Cardiac fibroblast (primary cell): ENCODE results near the gene EZR.

Experiments
- DNase-seq, 2 donors: peaks; one replicate each; pipeline versions ENCODE4 v3.0.0 to v3.0.0-alpha.2; 2010; ENCODE audit warnings: low read depth in 2 of 2
- H3K4me3 ChIP-seq, 2 donors: replicated peaks in 1 of 2; 1 replicate in 1 of 2; 2 replicates in 1 of 2; pipeline ENCODE4 v1.5.1; 2011; ENCODE audit warnings: low read depth in 2 of 2, low read length in 2 of 2, mild to moderate bottlenecking in 2 of 2, moderate library complexity in 1 of 2
- TF ChIP-seq, protein P1 (sequence below): IDR thresholded peaks from one replicate; pipeline ENCODE4 v1.5.1; 2011; ENCODE audit warnings: low read depth, mild to moderate bottlenecking, low read length, inconsistent platforms

EZR gene

DNA sequence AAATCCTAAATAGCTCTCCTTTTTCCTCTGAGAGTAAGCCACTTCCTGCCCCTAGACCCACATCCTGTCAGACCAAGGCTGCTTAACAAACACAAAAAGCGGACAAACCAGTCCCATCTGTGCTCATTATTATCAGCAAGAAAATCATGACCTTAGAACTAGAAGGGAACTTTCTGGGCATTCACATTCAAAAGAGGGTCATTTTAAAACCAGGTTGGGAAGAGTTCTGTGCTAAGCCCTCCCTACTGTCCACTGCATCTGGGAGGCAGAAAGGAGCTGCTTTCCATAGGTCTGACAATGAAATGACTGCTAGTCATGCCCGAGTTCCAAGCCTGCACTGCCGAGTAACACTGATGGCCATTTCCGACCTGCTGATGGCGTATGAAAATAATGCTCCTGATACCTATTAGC is 15.4 kb downstream of the EZR start:
- DNase-seq: peak; percentile 43 to 60
- TF ChIP-seq, protein P1, sequence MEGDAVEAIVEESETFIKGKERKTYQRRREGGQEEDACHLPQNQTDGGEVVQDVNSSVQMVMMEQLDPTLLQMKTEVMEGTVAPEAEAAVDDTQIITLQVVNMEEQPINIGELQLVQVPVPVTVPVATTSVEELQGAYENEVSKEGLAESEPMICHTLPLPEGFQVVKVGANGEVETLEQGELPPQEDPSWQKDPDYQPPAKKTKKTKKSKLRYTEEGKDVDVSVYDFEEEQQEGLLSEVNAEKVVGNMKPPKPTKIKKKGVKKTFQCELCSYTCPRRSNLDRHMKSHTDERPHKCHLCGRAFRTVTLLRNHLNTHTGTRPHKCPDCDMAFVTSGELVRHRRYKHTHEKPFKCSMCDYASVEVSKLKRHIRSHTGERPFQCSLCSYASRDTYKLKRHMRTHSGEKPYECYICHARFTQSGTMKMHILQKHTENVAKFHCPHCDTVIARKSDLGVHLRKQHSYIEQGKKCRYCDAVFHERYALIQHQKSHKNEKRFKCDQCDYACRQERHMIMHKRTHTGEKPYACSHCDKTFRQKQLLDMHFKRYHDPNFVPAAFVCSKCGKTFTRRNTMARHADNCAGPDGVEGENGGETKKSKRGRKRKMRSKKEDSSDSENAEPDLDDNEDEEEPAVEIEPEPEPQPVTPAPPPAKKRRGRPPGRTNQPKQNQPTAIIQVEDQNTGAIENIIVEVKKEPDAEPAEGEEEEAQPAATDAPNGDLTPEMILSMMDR: no peak
- H3K4me3 ChIP-seq: peak overlapping the region in 1 of 2 donors; percentile 5

DNA sequence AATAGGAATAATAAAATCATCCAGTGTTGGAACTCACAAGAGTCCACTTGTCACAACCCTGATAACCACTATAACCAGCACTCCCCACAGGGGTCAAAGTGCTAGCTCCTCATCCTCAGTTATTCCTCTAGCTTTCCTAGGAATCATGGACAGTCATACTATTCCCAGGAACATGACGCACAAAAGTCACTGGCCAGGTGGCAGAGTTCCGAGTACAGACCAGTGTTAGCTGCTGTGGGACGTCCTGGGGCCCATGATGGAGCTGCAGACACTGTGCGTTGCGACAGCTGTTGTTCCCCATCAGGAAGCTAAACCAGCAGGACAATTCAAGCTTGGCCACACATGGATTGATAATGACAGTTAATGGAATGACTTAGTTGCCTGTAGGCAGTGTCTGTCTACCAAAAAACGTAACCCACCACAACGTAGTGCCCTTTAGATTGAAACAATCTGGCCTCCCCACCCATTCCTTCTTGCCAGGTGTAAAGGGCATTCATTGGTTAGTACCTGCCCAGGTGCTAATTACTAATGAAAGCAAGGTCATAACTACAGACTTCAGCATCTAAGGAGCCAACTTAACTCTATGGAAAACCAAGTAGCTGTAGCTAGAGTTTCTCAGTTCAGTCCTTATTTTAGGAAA is 17.4 kb downstream of the EZR start:
- TF ChIP-seq, protein P1: no peak
- no peak for DNase-seq

DNA sequence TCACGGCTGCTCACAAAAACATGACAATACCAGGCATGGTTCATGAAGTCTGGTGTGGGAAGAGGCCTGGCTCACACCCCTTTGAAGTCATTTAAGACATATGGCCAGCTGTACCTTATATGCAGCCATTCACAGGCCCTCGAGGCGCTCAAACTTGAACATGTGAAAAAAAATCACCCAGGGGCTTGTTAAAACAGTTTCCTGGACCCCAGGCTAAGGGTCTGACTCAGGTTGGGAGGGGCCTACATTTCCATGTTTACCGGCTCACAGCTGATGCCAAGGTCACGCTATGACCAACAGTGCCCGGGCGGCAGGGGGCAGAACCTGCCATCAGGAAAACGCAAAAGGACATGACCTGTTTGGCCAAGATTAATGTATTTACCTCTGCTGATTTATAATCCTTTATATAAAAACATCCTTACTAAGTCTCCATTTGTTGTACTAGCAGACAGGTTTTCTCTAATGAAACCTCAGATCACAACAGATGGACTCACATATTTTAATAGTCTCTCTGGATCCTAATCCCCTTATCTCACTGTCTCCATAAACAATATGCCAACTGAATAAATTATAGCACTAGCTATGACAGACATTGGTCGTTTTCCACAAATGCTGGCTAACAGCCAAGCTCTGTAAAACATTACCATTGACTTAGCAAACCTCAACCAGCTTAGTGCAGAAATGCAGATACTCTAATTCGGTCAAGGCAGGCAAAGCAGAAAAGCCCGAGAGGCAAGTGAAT is 19.9 kb downstream of the EZR start:
- TF ChIP-seq, protein P1: no peak
- no peak overlapping the region for H3K4me3 ChIP-seq
- peak; percentile 27 to 58 for DNase-seq

More for the DNA sequence above, 17.4 kb downstream of the EZR start:
- no peak overlapping the region for H3K4me3 ChIP-seq

DNA sequence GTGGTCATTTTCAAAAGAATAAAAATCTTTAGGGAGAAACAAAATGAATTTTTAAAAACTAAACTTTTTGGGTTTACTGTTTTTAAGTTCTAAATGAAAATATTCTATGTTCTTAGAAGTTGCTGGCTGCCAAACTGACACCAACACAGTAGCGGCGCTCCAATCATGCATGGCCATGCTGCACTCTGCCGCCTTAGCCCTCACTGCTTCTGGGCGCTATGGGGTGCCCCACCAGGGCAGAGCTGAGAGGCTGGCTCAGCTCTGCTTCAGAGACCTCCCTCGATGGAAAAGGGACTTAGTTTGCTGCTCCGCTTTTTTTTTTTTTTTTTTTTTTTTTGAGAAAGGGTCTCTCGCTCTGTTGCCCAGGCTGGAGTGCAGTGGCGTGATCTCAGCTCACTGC is 20.9 kb downstream of the EZR start:
- no peak for DNase-seq
- no peak overlapping the region for H3K4me3 ChIP-seq
- TF ChIP-seq, protein P1: no peak

DNA sequence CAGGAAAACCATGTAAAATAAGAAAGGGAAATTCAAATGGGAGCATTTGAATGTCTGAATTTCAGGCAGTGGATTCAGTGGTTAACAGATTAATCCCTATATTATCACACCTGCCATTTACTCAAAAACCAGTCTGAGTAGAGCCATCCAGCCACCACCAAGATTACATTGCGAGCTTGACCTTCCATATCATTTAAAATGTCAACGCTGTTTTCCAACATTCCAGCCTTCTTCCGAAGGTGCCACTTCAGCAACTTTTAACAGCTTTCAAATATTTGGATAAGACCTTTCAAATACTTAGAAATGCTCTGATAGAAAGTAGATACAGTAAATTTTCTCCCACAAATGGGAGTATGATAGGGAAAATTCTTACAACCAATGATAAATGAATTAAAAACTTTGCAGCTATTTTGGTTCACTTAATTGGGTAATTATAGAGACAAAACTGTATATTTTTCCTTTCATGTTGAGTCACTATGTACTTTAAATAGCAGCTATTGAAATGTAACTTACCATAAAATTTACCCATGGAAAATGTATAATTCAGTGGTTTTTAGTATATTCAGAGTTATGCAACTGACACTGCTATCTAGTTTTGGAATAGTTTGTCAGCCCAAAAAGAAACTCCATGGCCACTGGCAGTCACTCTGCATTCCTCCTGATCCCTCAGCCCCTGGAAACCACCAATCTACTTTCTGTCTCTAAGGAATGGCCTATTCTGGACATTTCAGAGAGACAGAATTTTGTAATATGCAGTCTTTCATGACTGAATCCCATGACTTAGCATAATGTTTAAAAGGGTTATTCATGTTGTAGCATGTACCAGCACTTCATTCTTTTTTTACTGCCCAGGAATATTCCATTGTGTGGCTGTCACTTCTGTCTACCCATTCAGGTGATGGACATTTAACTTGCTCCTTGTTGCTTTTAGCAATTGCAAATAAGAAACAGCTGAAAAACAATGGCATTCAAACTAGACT is 21.5 kb downstream of the EZR start:
- no peak overlapping the region for H3K4me3 ChIP-seq
- TF ChIP-seq, protein P1: no peak
- DNase-seq: peak; percentile 76 to 86

DNA sequence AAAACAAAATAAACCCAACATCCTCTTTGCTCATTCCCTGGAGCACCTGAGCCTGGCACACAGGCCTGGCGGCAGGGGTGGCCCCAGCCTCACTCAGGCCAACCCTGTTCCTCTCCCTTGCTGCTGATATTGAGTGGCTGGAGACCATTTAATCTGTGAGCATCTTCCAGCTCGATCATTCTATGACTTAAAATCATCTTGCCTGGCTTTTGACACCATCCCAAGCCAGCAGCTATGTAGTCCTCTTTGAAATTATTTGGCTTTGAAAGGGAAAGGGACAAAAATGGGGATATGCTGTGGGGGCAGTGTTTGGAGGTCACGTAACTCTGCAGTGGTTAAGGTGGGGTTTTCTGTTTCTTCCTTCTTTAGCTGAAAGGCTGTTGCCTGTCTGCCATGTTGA is 22.8 kb downstream of the EZR start:
- TF ChIP-seq, protein P1: no peak
- no peak for DNase-seq
- no peak overlapping the region for H3K4me3 ChIP-seq
